Measurements from ENCODE around the gene DOC2B. TPM values are rescaled to one million over a fixed set of nuclear protein-coding genes. Genes with fewer than 3 reads are reported as not detected.

Gene DOC2B
- total and polyA plus RNA-seq, 2 of the 13 experiments (the other 11 are each of a cell fraction or from before 2014, with no cell fraction given): 0.09 to 0.22 TPM

- TF ChIP-seq, protein P1, sequence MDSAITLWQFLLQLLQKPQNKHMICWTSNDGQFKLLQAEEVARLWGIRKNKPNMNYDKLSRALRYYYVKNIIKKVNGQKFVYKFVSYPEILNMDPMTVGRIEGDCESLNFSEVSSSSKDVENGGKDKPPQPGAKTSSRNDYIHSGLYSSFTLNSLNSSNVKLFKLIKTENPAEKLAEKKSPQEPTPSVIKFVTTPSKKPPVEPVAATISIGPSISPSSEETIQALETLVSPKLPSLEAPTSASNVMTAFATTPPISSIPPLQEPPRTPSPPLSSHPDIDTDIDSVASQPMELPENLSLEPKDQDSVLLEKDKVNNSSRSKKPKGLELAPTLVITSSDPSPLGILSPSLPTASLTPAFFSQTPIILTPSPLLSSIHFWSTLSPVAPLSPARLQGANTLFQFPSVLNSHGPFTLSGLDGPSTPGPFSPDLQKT (CRISPR knock-in tag; IDR thresholded peaks at IDR 0.05; ENCODE audit: borderline replicate concordance): no peak
Observed at GRCh38 chr17:156946-157345, 24.5 kb downstream of the DOC2B start (continued).

- intact Hi-C loops (cut with micrococcal nuclease; ENCODE audit: unreplicated experiment): no loop called here
- BruUV-seq (replicated peaks): no TSS peak
- ChIA-PET CTCF (ENCODE audit: low intra/inter-chr PET ratio, low total read pairs) (no interaction called here), POLR2A (no interaction called here)
- no peak; the same call in 2 of the 3 replicates for ATAC-seq
- Histone ChIP-seq H3K36me3 (replicated peaks in 1 of 2; ENCODE audit: control insufficient read depth in 1 of 2, insufficient read depth in 2 of 2, low read length in 2 of 2) (no peaks in the 10 kb centered on the region), H2AFZ (ENCODE audit: low read length) (no peak overlapping the region), H3K79me2 (ENCODE audit: insufficient read depth, low read length) (no peaks in the 10 kb centered on the region), H3K4me1 (ENCODE audit: insufficient read depth, low read length) (peaks cover 19% of the 10 kb centered on the region), H3K4me3 (replicated peaks in 1 of 3; ENCODE audit: insufficient read depth in 1 of 3, low read depth in 2 of 3, low read length in 3 of 3) (no peak overlapping the region), H3K9me3 (ENCODE audit: low read length) (no peaks in the 10 kb centered on the region), H3K27ac (ENCODE audit: extremely low read length, insufficient read depth, low read length) (no peak overlapping the region), H3K9ac (ENCODE audit: insufficient read depth, low read depth, low read length) (no peak overlapping the region), H3K27me3 (ENCODE audit: control insufficient read depth in 1 of 2, insufficient read depth in 2 of 2, low read length in 2 of 2) (peaks cover 4 to 23% of the 10 kb centered on the region in 2 experiments; a peak in 3 of 5 replicates), H3K4me2 (ENCODE audit: low read depth, low read length) (no peak overlapping the region), H4K20me1 (ENCODE audit: insufficient read depth, low read length) (no peaks in the 10 kb centered on the region)
- 57% methylated on average over 12 of the region's 28 CpGs for WGBS (ENCODE audit: low lambda C conversion rate)
- no peak for FAIRE-seq
- no peak for DNase-seq (ENCODE audit: low spot score)
- no peak for TF ChIP-seq SNAPC4 (CRISPR knock-in tag; IDR thresholded peaks at IDR 0.05)
- TF ChIP-seq ZBTB37 (CRISPR knock-in tag; IDR thresholded peaks at IDR 0.05): no peak
- no peak for TF ChIP-seq FLYWCH1 (CRISPR knock-in tag; IDR thresholded peaks at IDR 0.05)
- TF ChIP-seq ZNF337 (CRISPR knock-in tag; IDR thresholded peaks at IDR 0.05; ENCODE audit: borderline replicate concordance, low read depth): no peak
- TF ChIP-seq ISX (CRISPR knock-in tag; conservative IDR thresholded peaks at IDR 0.05): no peak
- TF ChIP-seq THYN1 (CRISPR knock-in tag; IDR thresholded peaks at IDR 0.05; ENCODE audit: borderline replicate concordance, low read depth): no peak
- in situ Hi-C loops (cut with HindIII; ENCODE audit: extremely low pct_ligation_motif_present, low pct_unique_long_range_greater_than_20kb): no loop called here
Observed at GRCh38 chr17:156094-156621, 25.3 kb downstream of the DOC2B start.

All from HepG2 (cell line).